HG03159 (cell line): ENCODE data around the gene KBTBD12.

Experiments used
- ATAC-seq: cut with Tn5 transposase; IDR thresholded peaks from one replicate; pipeline ENCODE4 v1.9.1; 2021; ENCODE audit warnings: mild to moderate bottlenecking, moderate library complexity; ENCODE audit not compliant: unreplicated experiment

Gene KBTBD12

DNA sequence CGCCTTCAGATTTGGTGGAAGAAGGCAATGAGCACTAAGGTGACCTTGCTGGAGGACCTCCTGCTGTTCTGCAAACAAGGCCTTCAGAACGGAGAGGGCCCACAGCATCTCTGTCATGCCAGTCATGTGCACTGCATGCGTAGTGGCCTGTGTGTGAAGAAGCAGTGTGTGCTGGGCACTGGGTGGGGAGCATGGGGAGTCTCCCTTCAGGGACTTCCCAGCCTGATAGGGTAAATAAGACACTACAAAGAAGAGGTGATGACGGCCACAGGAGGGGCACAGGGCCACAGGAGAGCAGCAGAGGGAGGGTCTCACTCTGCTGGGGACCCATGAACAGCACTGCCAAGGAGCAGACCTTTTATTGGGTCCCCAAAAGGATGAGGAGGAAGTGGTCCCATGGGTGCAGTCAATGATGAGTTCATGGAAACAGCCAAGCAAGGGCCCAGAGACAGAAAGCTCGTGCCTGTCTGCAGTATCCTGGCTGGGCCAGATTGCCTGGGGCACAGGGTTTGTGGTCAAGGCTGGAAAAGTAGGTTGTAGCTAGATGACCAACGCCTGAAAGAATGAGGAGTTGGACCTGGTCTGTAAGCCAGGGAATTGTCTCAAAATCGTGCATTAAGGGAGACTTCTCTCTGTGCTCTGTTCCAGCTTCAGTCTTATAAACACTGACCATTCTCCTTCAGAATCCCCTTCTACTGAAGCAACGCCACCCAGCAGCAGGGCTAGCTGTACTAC lies 69.4 kb downstream of the KBTBD12 start:
- ATAC-seq = no peak

DNA sequence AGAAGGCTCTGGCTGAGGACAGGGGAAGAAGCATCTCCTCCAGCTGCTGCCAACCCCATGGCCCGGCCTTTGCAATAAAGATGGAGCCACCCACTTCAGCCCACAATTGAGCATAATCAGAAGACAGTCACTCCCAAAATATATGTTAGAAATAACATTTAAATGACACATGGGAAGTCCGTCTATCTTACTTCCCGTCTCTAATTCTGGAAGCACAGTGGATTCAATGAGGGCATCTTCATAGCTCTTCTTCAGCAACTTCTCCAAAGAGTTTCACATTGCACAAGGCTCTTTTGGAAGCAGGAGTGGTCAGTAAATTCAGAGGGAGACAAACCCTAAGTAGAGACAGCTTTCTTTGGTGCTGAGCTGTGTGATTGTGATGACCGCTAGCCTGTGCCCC lies 70.2 kb downstream of the KBTBD12 start:
- no peak for ATAC-seq

DNA sequence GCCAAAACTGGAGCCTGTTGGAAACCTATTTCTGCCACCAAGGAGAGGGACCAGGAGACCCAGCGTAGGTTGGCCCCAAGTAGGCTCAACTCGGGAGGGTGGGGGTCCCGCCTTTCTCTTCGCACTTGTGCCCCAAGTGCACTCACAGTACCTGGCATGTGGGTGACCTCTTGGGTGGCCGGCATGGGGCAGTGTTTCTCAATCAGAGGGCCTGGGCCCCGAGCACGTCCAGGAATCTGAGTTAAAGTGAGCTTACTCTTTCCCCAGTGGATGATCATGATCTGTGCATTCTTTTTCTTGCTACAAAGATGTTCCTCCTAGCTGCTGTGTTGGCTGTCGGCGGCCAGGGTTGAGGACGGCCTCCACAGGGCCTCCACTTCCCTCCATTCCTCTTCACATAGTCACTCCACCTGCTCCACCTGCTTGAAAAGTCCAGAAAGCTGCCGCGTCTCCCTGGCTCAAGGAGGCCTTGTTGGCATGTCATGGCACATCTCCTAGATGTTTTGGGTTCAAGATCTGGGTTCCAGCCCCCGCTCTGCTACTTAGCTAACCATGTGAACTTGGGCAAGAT lies 70.7 kb downstream of the KBTBD12 start:
- ATAC-seq = no peak

DNA sequence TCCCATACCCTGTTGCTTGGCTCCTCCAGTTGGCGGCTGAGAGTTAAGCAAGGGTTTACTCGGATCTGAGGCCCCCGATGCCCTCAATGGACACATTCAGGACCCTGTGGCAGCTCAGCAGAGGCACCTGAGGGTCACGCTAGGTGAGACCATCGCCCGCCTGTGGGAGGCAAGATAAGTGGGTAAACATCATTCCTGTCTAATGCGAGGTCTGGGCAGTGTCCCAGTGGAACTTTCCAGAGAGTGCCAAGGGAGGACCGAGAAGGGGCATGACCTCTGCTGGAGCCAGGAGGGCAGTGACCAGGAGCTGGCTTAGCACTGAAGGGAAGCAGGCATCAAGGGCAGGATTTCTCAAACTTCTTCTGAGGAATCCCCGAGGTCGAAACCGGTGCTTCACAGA lies 71.8 kb downstream of the KBTBD12 start:
- ATAC-seq = no peak

DNA sequence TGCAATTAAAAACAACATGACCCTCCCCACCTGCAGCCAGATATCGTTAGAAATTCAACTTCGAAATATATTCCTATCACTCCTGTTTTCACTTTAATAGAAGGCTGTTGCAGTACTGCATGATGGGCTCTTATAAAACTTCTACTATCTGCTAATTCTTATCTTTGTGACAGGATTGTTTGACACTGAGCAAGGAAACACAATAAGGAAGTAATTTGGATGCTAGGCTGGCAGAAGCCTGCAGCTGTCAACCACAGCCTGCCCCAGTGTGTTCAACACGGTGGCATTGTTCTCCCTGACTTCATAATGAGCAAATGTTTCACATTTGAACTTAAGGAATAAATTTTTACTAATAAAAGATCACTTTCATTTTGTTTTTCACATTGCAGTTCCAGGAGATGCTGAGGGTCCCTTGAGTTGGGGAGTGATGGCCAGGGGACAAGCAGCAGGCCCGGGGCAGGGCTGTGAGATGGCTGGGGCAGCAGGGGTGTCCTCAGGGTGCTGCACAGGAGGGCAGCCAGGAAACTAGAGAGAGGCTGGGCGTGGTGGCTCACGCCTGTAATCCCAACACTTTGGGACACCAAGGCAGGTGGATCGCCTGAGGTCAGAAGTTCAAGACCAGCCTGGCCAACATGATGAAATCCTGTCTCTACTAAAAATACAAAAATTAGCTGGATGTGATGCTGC lies 72.4 kb downstream of the KBTBD12 start:
- no peak for ATAC-seq

DNA sequence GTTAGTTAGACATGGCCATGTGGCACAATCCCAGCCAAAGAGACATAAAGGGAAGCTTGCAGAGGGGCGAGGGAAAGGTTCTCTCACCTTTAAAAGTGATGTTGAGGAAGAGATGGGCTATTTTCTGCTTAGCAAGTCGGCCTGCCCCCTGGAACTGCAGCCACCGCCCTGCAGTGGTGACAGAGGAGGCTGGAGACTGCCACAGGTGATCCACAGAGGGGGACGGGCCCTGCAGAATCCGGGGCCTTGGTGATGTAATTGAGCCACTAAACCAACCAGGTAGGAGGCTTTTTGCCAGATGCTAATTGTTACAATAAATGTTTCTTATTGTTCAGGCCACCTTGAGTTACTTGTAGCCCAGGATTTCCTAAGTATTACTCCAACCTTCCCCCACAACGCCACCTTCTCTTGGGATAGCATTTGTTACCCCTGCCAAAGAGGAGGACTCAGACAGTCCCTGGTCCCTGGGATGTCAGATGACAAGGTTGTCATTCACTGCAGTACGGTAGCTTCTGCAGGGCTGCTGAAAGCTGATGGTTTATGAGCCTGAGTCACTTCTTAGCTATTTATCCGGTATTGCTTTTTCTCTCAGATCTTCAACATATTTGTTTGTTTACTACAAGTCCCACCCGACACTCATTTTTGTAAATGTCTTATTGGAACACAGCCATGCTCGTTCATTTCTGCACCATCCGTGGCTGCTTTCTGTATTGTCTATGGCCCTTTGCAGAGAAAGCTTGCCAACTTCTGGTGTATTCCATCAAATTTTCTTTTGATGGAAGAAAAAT lies 73.9 kb downstream of the KBTBD12 start:
- no peak for ATAC-seq

DNA sequence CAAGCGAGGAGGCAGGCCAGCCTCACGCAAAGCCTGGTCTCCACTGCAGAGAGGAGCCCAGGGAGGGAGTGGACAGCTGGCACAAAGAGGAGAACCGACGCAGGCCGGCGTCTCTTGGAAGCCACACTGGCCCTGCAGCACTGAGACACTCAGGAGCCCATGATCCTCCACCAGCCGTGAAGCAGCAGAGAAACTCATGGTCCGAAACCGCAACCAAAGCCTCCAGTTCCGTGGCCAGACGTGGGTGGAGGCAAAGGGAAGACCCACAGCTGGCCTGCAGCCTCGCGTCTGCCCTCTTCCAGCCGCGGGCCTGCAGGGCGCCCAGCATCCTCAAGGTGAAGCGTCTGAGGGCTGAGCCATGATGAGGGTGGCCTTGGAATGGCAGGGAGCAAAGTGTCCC lies 75.0 kb downstream of the KBTBD12 start:
- ATAC-seq = no peak

DNA sequence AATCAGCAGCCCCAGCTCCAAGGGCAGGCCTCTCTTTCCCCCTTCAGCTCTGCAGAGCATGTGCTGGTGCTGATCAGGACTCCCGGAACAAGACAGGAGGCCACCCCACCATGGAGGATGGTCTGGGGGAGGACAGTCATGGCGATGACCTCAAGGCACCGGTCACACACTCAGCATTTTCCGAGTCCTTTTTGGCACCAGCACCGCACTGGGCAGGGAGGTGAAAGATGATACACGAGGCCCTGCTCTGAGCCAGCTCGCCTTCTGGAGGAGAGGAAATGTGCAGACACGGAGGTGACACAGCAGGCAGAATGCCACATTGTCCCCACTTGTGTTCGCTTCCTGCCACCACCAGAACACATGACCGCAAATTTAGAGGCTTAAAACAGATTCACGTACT lies 75.4 kb downstream of the KBTBD12 start:
- no peak for ATAC-seq

DNA sequence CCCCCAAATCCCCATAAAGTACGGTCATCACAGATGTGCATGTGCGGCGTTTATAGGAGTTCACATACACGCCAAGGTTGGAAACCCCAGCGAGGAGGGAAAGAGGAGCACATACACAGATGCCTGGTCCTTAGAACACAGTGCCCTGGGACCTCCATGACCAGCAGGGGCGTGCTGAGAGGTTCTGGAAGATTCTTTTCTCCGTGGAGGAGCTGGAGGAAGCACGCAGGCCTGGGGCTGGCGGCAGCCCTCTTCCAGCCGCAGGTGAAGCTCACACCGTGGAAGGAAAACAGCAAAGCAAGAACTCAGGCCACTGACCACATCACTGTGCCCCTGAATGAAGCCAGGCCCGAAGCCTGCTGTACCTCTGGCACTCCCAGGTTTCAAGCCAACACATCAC lies 76.2 kb downstream of the KBTBD12 start:
- no peak for ATAC-seq

DNA sequence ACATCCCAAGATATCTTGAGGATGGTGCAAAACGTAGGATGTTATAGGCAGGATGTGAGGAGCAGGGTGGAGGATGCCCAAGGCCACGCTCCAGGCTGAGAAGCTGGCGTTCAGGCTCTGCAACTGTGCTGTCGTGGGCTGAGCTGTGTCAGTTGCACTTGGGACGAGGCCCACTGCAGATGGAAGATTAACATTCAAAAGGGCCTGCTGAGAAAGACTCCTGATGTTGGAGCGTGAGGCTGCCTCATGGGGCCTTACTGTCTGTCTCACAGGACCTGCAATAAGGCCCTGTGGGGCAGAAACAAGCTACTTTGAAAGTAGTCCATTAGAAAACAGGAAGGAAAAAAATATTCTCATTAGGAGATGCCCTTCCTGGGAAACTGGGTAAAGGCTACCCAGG lies 76.6 kb downstream of the KBTBD12 start:
- ATAC-seq = no peak

DNA sequence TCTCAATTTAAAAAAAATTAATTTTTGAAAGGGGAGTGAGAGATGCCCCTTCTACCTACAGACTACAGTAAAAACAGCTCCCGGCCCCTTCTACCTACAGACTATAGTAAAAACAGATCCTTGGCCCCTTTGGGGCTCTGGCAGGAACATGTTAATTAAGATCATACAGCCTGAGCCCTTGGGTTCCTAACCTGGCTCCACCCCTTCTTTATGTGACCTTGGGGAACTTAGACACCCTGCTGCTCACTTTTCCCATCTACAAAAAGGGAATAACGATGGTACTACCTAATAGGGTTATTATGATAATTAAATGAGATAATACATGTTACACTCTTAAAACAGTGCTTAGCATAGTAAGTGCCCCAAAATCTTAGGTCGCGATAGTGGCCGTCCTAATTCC lies 77.1 kb downstream of the KBTBD12 start:
- no peak for ATAC-seq

DNA sequence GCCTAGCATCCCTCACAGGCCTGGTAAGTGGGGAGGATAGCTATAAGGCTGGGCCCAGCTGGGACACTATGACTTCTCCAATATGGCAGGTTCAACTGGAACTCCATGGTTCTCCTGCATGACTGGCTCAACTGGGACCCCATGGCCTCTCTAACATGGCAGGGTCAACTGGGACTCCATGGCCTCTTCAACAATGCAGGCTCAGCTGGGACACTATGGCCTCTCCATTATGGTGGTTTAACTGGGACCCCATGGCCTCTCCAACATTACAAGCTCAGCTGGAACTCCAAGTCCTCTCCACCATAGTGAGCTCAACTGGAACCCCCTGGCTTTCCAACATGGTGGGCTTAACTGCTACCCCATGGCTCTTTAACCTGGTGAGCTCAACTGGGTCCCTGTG lies 79.0 kb downstream of the KBTBD12 start:
- no peak for ATAC-seq

DNA sequence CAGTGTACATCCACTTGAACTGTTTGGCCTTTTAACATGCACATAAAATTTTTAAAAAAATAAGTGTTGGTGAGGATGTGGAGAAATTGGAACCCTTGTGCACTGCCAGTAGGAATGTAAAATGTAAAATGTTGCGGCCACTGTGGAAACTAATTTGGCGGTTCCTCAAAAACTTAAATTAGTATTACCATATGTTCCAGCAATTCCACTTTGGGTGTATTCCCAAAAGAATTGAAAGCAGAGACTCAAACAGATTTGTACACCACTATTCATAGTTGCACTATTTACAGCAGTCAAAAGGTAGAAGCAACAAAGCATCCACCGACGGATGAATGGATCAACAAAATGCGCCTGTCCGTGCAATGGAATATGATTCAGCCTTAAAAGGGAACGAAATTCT lies 82.0 kb downstream of the KBTBD12 start:
- ATAC-seq = no peak

DNA sequence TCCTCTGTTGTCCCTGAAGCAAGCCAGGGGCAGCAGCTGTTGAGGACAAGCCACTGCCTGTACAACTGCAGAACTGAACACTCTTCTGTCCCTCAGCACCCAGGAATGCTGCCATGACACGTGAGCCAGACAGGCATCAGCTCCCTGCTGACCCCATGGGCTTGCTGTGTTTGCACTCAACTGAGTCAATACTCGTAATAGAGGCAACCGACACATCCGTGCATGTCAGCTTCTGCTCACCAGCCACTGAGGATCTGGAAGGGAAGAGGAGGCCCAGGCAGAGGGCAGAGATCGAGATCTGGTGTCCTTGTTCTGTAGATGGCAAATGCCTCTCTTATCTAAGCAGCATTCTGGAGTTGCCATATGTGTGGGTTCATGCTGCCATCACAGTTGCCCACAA lies 82.9 kb downstream of the KBTBD12 start:
- no peak for ATAC-seq

DNA sequence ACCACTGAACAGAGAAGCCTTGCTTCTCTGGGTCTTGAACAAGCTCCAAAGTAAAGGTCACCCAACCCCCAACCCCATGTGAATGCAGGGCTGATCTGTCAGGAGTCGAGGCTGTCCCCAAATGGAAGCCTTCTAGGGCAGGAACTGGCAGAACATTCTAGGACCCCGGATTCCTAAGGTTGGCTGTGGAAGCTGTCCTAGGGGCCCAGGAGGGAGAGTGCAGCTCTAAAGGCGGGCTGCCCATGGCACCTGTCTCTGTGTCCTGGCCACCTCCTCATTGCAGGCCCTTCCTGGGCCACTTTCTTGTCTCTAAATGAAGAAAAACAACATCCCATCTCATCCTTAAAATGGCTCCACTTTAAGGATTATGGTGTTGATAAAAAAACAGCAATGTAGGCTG lies 83.6 kb downstream of the KBTBD12 start:
- ATAC-seq = no peak

DNA sequence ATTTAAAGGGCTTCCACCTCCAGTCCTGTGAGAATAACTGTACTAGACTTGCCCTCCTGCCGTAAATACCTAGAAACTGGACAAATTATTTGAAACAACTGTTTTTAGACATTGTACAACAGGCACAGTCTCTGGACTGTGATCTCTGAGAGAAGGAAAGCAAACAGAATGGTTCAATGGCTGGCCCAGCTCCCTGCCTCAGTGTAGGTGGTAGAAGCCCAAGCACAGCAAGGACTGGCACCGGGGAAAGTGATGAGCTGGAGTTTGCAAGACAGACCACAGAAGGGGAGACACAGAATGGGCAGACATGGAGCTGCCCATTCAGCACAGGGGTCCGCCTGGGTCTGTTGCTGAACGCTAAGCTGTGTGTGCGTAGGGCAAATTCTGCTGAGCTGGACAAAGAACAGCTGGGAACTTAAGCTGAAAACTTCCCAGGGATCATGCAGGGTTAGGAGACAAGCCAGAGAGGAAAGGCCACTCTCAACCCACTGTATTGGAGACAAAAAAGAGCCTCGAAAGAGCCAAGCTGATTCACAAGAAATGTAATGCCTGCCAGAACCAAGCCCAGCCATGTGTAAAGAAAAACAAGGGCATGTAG lies 84.6 kb downstream of the KBTBD12 start:
- ATAC-seq = no peak

DNA sequence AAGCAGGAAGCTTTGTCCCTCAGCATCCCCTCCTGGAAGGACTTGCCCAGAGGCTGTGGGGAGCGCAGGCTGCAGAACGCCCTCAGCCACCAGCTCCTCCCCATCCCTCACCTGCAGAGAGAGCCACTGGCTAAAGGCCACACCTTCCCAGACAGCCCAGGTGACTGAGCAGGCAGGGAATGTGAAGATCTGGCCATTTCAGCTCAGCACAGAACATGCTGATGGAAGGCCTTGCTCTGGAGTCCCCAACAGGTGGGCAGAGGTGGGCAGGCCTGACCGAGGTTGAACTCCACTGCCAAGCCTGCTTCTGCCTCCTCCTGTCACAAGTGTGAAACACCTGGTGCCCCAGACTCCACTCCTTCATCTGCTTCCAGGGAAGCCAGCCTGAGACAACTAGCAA lies 86.5 kb downstream of the KBTBD12 start:
- no peak for ATAC-seq

DNA sequence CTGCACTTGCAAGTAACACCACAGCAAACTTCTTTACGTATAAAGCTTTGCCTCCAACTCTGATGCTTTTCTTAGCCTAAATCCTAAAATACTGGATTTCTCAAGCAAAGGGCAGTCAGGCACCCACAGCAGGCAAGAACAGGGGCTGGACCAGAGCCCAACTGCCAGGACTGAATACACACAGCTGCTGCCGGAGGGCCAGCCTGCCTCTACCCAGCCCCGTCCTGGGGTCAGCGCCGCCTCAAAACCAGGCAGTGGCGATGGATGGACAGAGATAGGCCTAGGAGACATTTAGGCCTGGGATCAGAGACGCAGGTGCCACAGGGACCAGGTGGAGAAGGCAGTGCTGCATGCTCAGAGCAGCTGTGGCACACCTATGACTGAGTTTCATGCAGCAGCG lies 89.6 kb downstream of the KBTBD12 start:
- ATAC-seq = no peak

DNA sequence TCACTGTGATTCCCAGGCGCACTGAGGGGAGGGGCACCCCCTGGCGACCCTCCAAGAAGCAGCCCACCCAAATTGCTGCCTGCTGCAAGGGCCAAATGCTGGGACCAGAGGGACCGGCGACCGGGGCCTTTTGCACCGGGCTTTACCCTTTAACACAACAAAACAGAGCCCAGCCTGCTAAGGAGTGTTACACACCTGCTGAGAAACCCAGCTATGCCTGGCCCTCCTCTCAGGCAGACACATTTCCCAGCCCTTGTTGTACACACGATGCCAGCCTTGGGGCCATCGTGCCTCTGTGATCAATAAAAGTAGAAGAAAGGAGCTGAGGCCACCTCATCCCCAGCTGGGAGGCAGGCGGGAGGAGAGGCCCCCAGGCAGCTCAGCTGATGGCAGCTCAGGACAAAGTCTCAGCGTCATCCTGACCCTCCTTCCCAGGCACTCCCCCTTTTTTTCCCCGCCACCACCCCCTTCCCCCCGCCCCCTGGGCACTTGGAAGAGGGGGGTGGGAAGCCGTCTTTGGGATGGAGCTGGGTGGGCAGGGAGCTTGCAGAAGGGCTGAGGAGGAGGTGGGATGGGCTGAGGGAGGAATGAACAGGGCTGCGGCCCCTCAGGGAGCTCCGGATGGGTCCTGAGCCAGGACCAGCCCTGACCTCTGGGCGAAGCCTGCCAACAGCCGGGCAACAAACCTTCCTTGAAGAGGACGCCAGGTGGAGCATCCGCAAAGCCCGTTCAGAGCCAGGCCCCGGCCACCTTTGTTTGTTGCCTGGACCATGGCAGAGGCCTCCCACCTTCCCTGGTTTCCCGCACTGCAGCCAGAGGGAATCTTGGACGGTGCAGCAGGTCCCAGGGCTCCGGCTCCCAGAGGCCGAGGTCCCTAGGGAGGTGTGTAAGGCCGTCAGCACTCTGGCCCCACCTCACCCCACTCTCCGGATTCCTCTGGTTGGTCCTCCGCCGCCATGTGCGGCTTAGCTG lies 91.3 kb downstream of the KBTBD12 start:
- ATAC-seq = no peak

DNA sequence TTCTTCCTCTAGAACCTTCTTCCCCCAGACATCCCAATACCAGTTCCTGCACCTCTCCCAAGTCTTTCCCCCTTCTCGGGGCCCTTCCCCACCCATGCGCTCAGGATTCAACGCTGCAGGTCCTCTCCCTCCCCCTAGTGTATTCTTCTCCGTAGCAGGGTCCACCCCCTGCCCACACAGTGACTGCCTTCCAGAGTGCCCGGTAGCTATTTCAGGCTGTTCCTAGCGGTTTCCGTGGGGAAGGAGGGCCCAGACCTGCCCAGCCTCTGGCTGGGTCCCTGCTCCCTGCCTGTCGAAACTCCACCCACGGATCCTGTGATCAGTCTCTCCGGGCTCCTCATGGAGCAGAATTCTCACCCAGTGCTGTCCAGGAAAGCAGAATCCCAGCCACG lies 92.0 kb downstream of the KBTBD12 start:
- no peak for ATAC-seq
